ENCODE data around the gene IL17RE.

The IL17RE gene

GRCh38 chr3:9908286-9908685 lies 5.6 kb downstream of the IL17RE start:
- DNase-seq: no peak

GRCh38 chr3:9909221-9910013 lies 6.8 kb downstream of the IL17RE start:
- DNase-seq: no peak

- no peak for DNase-seq
These were observed 9.2 kb downstream of the IL17RE start for GRCh38 chr3:9911863-9912262.

GRCh38 chr3:9912294-9912935 lies 9.8 kb downstream of the IL17RE start:
- DNase-seq: no peak

- DNase-seq: no peak
These were observed 11.0 kb downstream of the IL17RE start for GRCh38 chr3:9913601-9914000.

- DNase-seq: no peak
These were observed 11.4 kb downstream of the IL17RE start for GRCh38 chr3:9914011-9914410.

- no peak for DNase-seq
These were observed 12.1 kb downstream of the IL17RE start for GRCh38 chr3:9914559-9915253.

GRCh38 chr3:9915254-9916141 lies 12.8 kb downstream of the IL17RE start:
- peak; percentile 70 for DNase-seq

- DNase-seq: no peak
These were observed 13.7 kb downstream of the IL17RE start for GRCh38 chr3:9916346-9916733.

GRCh38 chr3:9916734-9917680 lies 14.4 kb downstream of the IL17RE start, which contains the start of gene IL17RC:
Gene IL17RC (plus strand): TSS chr3:9917098. CDS start chr3:9917316, 218 bp downstream.
- peak; percentile 76 for DNase-seq

GRCh38 chr3:9917820-9918219 lies 15.2 kb downstream of the IL17RE start:
- DNase-seq: no peak

- no peak for DNase-seq
These were observed 15.8 kb downstream of the IL17RE start for GRCh38 chr3:9918261-9919038.

- no peak for DNase-seq
These were observed 25.5 kb downstream of the IL17RE start for GRCh38 chr3:9928158-9928557.

- no peak for DNase-seq
These were observed 28.3 kb downstream of the IL17RE start for GRCh38 chr3:9930804-9931418.

- no peak for DNase-seq
These were observed 29.8 kb downstream of the IL17RE start for GRCh38 chr3:9932535-9932842.

- DNase-seq: peak; percentile 80
These were observed 30.4 kb downstream of the IL17RE start for GRCh38 chr3:9932843-9933560.

- DNase-seq: peak; percentile 97
These were observed 31.1 kb downstream of the IL17RE start, which contains the start of gene CRELD1 for GRCh38 chr3:9933561-9934234. Gene CRELD1 (plus strand): TSS chr3:9933834. CDS start chr3:9934439, 605 bp downstream.

- DNase-seq: peak; percentile 11
These were observed 31.6 kb downstream of the IL17RE start for GRCh38 chr3:9934235-9934621.

GRCh38 chr3:9934993-9935392 lies 32.3 kb downstream of the IL17RE start:
- no peak for DNase-seq

Data from inflammatory macrophage treated with lipopolysaccharide for 4 hours (primary cell).